K562 (cell line): ENCODE results near the gene SPAM1. TPM values are rescaled to one million over a fixed set of nuclear protein-coding genes. Genes with fewer than 3 reads are reported as not detected.

Source experiments
- CGGBP1 ChIP-seq: fragments of 250-450 bp; sonication (Bioruptor Pico); IDR thresholded peaks from 2 replicates; pipeline ENCODE4 v1.9.0; 2021; ENCODE audit warnings: mild to moderate bottlenecking
- DDX20 ChIP-seq: fragments of 450-650 bp; IDR thresholded peaks from 2 replicates; pipeline ENCODE4 v1.6.1; 2016; ENCODE audit warnings: missing genetic modification characterization, low read depth, mild to moderate bottlenecking, missing compliant biosample characterization, moderate library complexity
- HNRNPLL ChIP-seq: fragments of 200-400 bp; formaldehyde crosslinking; IDR thresholded peaks from 2 replicates; pipeline ENCODE4 v1.6.1; 2017; ENCODE audit warnings: low read length, low read depth, mild to moderate bottlenecking; ENCODE audit not compliant: poor library complexity, severe bottlenecking
- KLF1 ChIP-seq: fragments of 450-650 bp; IDR thresholded peaks from 2 replicates; pipeline ENCODE4 v1.6.1; 2016; ENCODE audit warnings: missing genetic modification characterization, missing compliant biosample characterization
- MBD1 ChIP-seq: fragments of 250-450 bp; sonication (Bioruptor Pico); IDR thresholded peaks from 2 replicates; pipeline ENCODE4 v1.8.0; 2022; ENCODE audit warnings: inconsistent platforms
- MYC ChIP-seq, 2 experiments: fragments of 250-450 bp in 1 of 2; sonication (Bioruptor Pico) in 1 of 2; IDR thresholded peaks; 2 replicates each; pipeline versions ENCODE4 v1.5.1 to v1.6.1; 2012 to 2021; ENCODE audit warnings: low read depth in 2 of 2, borderline replicate concordance in 1 of 2, improper control_type of control experiment in 1 of 2, low read length in 1 of 2, mild to moderate bottlenecking in 1 of 2, moderate library complexity in 1 of 2
- NCOA2 ChIP-seq, 2 experiments: fragments of 450-650 bp; IDR thresholded peaks; 2 replicates each; pipeline ENCODE4 v1.6.1; 2018; ENCODE audit warnings: mild to moderate bottlenecking in 2 of 2, moderate library complexity in 1 of 2; ENCODE audit not compliant: partially characterized antibody in 2 of 2
- NEUROD1 ChIP-seq: fragments of 150-350 bp; IDR thresholded peaks from 2 replicates; pipeline ENCODE4 v1.6.1; 2014; ENCODE audit warnings: borderline replicate concordance, low read length, low read depth; ENCODE audit not compliant: partially characterized antibody
- NFYB ChIP-seq: IDR thresholded peaks from 2 replicates; pipeline ENCODE4 v1.6.1; 2011; ENCODE audit warnings: mild to moderate bottlenecking, moderate library complexity; ENCODE audit not compliant: insufficient read length; ENCODE audit errors: extremely low read depth
- PHTF2 ChIP-seq: fragments of 250-450 bp; sonication (Bioruptor Pico); IDR thresholded peaks from 2 replicates; pipeline ENCODE4 v1.5.0; 2021; ENCODE audit warnings: mild to moderate bottlenecking
- RAD21 ChIP-seq, 2 experiments: fragments of 250-450 bp in 1 of 2; fragments of 450-650 bp in 1 of 2; sonication (Bioruptor Pico) in 1 of 2; formaldehyde crosslinking in 1 of 2; IDR thresholded peaks in 1 of 2; conservative IDR thresholded peaks in 1 of 2; 2 replicates each; pipeline versions ENCODE4 v1.4.0 to v1.8.0; 2020 to 2022; ENCODE audit warnings: mild to moderate bottlenecking in 2 of 2, moderate library complexity in 1 of 2
- RBBP5 ChIP-seq: fragments of 200-600 bp; sonication (generic); IDR thresholded peaks from 2 replicates; pipeline ENCODE4 v1.6.1; 2012; ENCODE audit warnings: borderline replicate concordance, mild to moderate bottlenecking, low read length, control low read depth, inconsistent platforms; ENCODE audit not compliant: insufficient read depth, poor library complexity, severe bottlenecking
- RBM15 ChIP-seq: fragments of 200-400 bp; formaldehyde crosslinking; IDR thresholded peaks from 2 replicates; pipeline ENCODE4 v1.6.1; 2018; ENCODE audit warnings: mild to moderate bottlenecking, low read length, moderate library complexity; ENCODE audit not compliant: insufficient read depth
- SRSF3 ChIP-seq: fragments of 200-400 bp; formaldehyde crosslinking; IDR thresholded peaks from 2 replicates; pipeline ENCODE4 v1.6.1; 2016; ENCODE audit warnings: mild to moderate bottlenecking, low read length, moderate library complexity; ENCODE audit not compliant: insufficient read depth
- ZNF253 ChIP-seq: fragments of 250-450 bp; sonication (Bioruptor Pico); conservative IDR thresholded peaks from 2 replicates; pipeline ENCODE4 v1.6.1; 2021; ENCODE audit warnings: mild to moderate bottlenecking
- ZNF444 ChIP-seq: fragments of 250-450 bp; sonication (Bioruptor Pico); IDR thresholded peaks from 2 replicates; pipeline ENCODE4 v1.4.0; 2020; ENCODE audit warnings: mild to moderate bottlenecking, moderate library complexity
- ZNF778 ChIP-seq: fragments of 450-650 bp; formaldehyde crosslinking; IDR thresholded peaks from 2 replicates; pipeline ENCODE4 v1.4.0; 2020; ENCODE audit warnings: mild to moderate bottlenecking, moderate library complexity
- polyA plus RNA-seq, 8 experiments: library from polyadenylated mRNA; depleted of rRNA in 4 of 8; stranded (reverse) in 5 of 8; unstranded in 3 of 8; fragments of >200 nt; fragmentation: Nextera tagmentation in 2 of 8; fragmentation: Illumina TruSeq in 1 of 8; extraction: Ambion mirVana in 2 of 8; extraction: Trizol in 1 of 8; gene quantifications; 2 replicates each; pipeline versions ENCODE4 v1.2.1 to v1.2.3, GENCODE V29; 2011 to 2014; ENCODE audit warnings: inconsistent platforms in 1 of 8, missing spikeins in 1 of 8
- total RNA-seq, 7 experiments: library from RNA; depleted of rRNA in 6 of 7; stranded (reverse); fragments of >200 nt in 6 of 7; fragmentation: Illumina TruSeq in 2 of 7; extraction: Trizol in 2 of 7; gene quantifications; 2 replicates each; pipeline versions ENCODE4 v1.2.1 to v1.2.3, GENCODE V29; 2011 to 2021; ENCODE audit warnings: low replicate concordance in 1 of 7
- TF ChIP-seq, protein P1 (sequence below), 2 experiments: fragments of 450-650 bp; conservative IDR thresholded peaks; 2 replicates each; pipeline ENCODE4 v1.6.1; 2017; ENCODE audit warnings: mild to moderate bottlenecking in 2 of 2, moderate library complexity in 2 of 2
- TF ChIP-seq, protein P2 (sequence below): IDR thresholded peaks from 2 replicates; pipeline ENCODE4 v1.6.1; 2011; ENCODE audit warnings: borderline replicate concordance, low read depth, mild to moderate bottlenecking, moderate library complexity, low read length; ENCODE audit not compliant: insufficient read depth, poor library complexity, severe bottlenecking

Gene SPAM1
- total and polyA plus RNA-seq, 9 of the 15 experiments (the other 6 are each of a cell fraction or from before 2014, with no cell fraction given) = not detected

DNA sequence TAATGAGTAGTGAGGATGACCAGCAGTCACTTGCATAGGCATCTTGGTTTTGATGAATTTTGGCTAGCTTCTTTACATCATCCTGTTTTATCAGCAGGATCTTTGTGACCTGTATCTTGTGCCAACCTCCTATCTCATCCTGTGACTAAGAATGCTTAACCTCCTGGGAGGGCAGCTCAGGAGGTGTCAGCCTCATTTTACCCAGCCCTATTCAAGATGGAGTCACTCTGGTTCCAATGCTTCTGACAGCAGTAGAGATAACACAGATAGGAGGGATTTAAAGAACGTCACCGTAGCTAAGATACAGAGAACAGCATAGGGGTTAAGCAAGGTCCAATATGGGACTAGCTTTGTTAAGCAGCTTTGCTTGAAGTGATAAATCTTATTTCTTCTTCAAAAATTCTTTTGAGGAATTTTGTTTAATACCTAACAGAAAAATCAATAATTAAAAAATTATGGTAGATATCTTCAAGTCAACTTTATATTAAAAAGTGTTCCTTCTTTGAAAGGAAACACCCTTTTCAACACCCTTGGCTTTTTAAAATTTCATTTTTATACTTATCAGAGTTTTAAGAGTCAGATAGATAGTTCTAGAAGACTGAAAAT is 68.0 kb downstream of the SPAM1 start (continued):
- TF ChIP-seq MBD1 (no peak), NFYB (no peak), CGGBP1 (CRISPR knock-in tag) (no peak), HNRNPLL (no peak), KLF1 (tag) (no peak), RAD21 (CRISPR knock-in tag; conservative IDR thresholded peaks at IDR 0.05 in 1 of 2, IDR thresholded peaks at IDR 0.05 in 1 of 2) (peak in 1 of 2 experiments; percentile 51; a peak in 2 of 4 replicates), PHTF2 (CRISPR knock-in tag) (peak; percentile 43; the same call in 1 of the 2 replicates), ZNF778 (CRISPR knock-in tag) (no peak), DDX20 (peak; percentile 92), NCOA2 (IDR thresholded peaks at IDR 0.05; ENCODE audit: partially characterized antibody in 2 of 2) (no peak), ZNF253 (no peak), NEUROD1 (no peak), ZNF444 (peak; percentile 83; the same call in 1 of the 2 replicates), RBBP5 (no peak), SRSF3 (no peak), MYC (IDR thresholded peaks at IDR 0.05; ENCODE audit: low read depth, low read length) (no peak), MYC (CRISPR knock-in tag; IDR thresholded peaks at IDR 0.05; ENCODE audit: borderline replicate concordance, low read depth) (peak; percentile 96), RBM15 (no peak)
- TF ChIP-seq, protein P1, sequence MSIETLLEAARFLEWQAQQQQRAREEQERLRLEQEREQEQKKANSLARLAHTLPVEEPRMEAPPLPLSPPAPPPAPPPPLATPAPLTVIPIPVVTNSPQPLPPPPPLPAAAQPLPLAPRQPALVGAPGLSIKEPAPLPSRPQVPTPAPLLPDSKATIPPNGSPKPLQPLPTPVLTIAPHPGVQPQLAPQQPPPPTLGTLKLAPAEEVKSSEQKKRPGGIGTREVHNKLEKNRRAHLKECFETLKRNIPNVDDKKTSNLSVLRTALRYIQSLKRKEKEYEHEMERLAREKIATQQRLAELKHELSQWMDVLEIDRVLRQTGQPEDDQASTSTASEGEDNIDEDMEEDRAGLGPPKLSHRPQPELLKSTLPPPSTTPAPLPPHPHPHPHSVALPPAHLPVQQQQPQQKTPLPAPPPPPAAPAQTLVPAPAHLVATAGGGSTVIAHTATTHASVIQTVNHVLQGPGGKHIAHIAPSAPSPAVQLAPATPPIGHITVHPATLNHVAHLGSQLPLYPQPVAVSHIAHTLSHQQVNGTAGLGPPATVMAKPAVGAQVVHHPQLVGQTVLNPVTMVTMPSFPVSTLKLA (conservative IDR thresholded peaks at IDR 0.05) = no peak
- TF ChIP-seq, protein P2, sequence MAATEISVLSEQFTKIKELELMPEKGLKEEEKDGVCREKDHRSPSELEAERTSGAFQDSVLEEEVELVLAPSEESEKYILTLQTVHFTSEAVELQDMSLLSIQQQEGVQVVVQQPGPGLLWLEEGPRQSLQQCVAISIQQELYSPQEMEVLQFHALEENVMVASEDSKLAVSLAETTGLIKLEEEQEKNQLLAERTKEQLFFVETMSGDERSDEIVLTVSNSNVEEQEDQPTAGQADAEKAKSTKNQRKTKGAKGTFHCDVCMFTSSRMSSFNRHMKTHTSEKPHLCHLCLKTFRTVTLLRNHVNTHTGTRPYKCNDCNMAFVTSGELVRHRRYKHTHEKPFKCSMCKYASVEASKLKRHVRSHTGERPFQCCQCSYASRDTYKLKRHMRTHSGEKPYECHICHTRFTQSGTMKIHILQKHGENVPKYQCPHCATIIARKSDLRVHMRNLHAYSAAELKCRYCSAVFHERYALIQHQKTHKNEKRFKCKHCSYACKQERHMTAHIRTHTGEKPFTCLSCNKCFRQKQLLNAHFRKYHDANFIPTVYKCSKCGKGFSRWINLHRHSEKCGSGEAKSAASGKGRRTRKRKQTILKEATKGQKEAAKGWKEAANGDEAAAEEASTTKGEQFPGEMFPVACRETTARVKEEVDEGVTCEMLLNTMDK = no peak
